ENCODE results near the gene PKDCC. TPM values are rescaled to one million over a fixed set of nuclear protein-coding genes. Genes with fewer than 3 reads are reported as not detected.

PKDCC gene
- total RNA-seq, 1 donor from 2014 or later = 959 TPM

DNA sequence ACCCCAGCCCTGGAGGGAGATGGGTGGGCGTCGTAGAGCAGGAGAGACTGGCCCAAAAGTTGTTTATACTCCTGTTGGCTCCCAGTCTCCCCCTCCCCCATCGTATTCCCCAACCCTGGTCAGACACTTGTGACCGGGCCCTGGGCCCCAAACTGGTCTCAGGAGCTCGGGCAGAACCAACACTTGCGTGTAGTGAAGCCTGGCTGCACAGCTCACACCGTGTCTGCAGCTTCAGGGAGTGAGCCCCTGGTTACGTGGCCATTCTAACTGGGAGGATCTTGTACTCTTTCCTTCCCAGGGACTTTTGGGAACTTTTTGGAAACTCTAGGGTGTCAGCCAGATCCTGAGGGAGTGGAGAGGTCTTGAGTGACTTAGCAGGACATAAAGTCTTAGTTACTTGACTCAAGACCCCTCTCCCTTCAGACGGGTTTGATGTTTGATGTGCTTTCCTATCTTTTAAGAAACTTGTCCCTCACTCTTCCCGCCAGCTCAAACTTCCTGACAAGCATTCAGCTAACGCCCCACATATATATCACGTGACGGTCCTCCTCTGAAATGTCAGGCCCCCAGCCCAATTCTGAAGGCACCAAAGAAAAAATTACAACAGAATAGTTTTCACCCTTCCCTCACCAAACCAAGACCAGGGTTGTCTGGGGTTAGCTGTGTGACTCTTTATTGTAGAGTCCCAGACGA is 2.3 kb downstream of the PKDCC start:
- H3K27me3 Mint-ChIP-seq (ENCODE audit: unreplicated experiment) = peaks cover 38% of the 10 kb centered on the region
- TF ChIP-seq, protein P1, sequence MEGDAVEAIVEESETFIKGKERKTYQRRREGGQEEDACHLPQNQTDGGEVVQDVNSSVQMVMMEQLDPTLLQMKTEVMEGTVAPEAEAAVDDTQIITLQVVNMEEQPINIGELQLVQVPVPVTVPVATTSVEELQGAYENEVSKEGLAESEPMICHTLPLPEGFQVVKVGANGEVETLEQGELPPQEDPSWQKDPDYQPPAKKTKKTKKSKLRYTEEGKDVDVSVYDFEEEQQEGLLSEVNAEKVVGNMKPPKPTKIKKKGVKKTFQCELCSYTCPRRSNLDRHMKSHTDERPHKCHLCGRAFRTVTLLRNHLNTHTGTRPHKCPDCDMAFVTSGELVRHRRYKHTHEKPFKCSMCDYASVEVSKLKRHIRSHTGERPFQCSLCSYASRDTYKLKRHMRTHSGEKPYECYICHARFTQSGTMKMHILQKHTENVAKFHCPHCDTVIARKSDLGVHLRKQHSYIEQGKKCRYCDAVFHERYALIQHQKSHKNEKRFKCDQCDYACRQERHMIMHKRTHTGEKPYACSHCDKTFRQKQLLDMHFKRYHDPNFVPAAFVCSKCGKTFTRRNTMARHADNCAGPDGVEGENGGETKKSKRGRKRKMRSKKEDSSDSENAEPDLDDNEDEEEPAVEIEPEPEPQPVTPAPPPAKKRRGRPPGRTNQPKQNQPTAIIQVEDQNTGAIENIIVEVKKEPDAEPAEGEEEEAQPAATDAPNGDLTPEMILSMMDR (IDR thresholded peaks at IDR 0.05; ENCODE audit: partially characterized antibody, unreplicated experiment) = no peak
- peaks cover 10% of the 10 kb centered on the region for H3K36me3 Mint-ChIP-seq (ENCODE audit: unreplicated experiment)
- no peak for DNase-seq
- H3K4me3 Mint-ChIP-seq (ENCODE audit: unreplicated experiment) = peak overlapping the region; percentile 99
- peaks cover 62% of the 10 kb centered on the region for H3K9me3 Mint-ChIP-seq (ENCODE audit: unreplicated experiment)
- peaks cover 35% of the 10 kb centered on the region for H3K4me1 Mint-ChIP-seq (ENCODE audit: low read depth, unreplicated experiment)
- H3K27ac Mint-ChIP-seq (ENCODE audit: unreplicated experiment) = peak overlapping the region; percentile 99

GRCh38 chr2:42050703-42051542 is 3.1 kb downstream of the PKDCC start:
- TF ChIP-seq, protein P1 (IDR thresholded peaks at IDR 0.05; ENCODE audit: partially characterized antibody, unreplicated experiment) = no peak
- H3K36me3 Mint-ChIP-seq (ENCODE audit: unreplicated experiment) = peaks cover 10% of the 10 kb centered on the region
- peaks cover 33% of the 10 kb centered on the region for H3K27me3 Mint-ChIP-seq (ENCODE audit: unreplicated experiment)
- H3K4me3 Mint-ChIP-seq (ENCODE audit: unreplicated experiment) = peak overlapping the region; percentile 99
- peaks cover 54% of the 10 kb centered on the region for H3K9me3 Mint-ChIP-seq (ENCODE audit: unreplicated experiment)
- H3K4me1 Mint-ChIP-seq (ENCODE audit: low read depth, unreplicated experiment) = peaks cover 31% of the 10 kb centered on the region
- DNase-seq = peak; percentile 42
- H3K27ac Mint-ChIP-seq (ENCODE audit: unreplicated experiment) = peak overlapping the region; percentile 99

DNA sequence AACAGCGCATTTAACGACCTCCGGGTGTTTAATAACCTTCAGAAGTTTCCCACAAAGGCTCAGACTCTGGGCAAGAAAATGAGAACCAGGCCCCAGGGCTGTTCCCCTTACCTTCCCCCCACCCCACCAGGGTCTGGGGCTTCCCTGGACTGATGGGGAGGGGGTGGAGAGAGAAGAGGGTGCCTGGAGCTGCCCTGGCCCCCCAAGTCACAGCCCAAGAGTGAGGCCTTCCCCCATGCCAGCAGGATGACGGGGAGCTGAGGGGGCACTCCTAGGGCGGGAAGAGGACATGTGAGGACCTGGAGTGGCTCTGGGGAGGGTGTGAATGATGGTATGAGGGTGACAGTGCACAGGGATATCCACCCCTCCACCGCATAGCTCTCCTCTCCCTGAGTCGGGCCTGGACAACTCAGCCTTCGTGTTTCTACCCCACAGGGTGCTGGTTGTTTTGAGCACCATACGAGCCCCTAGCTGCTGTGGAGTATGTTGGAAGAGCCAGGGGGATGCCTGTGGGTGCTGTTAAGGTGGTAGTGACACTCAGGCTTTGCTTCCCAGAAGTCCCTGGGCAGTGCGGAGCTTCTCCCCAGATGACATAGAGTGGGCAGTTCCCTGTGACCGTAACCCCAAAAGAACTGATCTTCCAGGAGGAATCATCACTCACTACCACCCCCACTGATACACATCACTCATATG is 3.9 kb downstream of the PKDCC start:
- H3K9me3 Mint-ChIP-seq (ENCODE audit: unreplicated experiment) = peaks cover 46% of the 10 kb centered on the region
- TF ChIP-seq, protein P1 (IDR thresholded peaks at IDR 0.05; ENCODE audit: partially characterized antibody, unreplicated experiment) = no peak
- peak overlapping the region; percentile 99 for H3K4me3 Mint-ChIP-seq (ENCODE audit: unreplicated experiment)
- DNase-seq = no peak
- peaks cover 33% of the 10 kb centered on the region for H3K4me1 Mint-ChIP-seq (ENCODE audit: low read depth, unreplicated experiment)
- peaks cover 10% of the 10 kb centered on the region for H3K36me3 Mint-ChIP-seq (ENCODE audit: unreplicated experiment)
- H3K27me3 Mint-ChIP-seq (ENCODE audit: unreplicated experiment) = peaks cover 27% of the 10 kb centered on the region
- peak overlapping the region; percentile 91 for H3K27ac Mint-ChIP-seq (ENCODE audit: unreplicated experiment)

DNA sequence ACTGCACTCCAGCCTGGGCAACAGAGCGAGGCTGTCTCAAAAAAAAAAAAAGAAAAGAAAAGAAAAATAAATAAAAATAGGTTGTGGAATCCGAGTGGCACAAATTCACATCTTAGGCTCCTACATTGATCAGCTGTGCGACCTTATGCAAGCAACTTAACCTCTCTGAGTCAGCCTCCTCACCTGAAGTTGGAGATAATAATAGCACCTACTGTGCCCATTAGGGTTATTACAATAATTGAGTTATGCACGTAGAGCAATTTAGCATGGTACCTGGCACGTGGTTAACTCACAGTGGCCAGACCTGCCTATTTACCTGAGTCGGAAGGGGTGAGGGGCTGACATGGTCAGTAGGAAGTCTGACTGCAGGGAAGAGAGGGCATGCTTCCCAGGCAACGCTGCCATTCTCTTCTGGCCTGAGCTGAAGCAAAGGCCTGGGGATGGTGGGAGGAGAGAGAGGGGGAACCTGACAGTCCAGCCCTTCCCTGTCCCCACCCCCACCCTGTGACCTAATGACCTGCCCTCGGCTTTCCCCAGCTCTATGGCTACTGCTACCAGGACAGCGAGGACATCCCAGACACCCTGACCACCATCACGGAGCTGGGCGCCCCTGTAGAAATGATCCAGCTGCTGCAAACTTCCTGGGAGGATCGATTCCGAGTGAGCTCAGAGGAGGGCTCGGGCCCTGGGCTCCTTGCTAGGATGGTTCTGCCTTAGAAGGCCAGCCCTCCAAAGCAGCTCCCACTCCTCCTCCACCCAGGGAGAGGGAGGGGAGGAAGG is 5.1 kb downstream of the PKDCC start:
- DNase-seq = no peak
- TF ChIP-seq, protein P1 (IDR thresholded peaks at IDR 0.05; ENCODE audit: partially characterized antibody, unreplicated experiment) = no peak
- H3K4me1 Mint-ChIP-seq (ENCODE audit: low read depth, unreplicated experiment) = peaks cover 40% of the 10 kb centered on the region
- H3K9me3 Mint-ChIP-seq (ENCODE audit: unreplicated experiment) = peaks cover 50% of the 10 kb centered on the region
- peak overlapping the region; percentile 82 for H3K27ac Mint-ChIP-seq (ENCODE audit: unreplicated experiment)
- H3K36me3 Mint-ChIP-seq (ENCODE audit: unreplicated experiment) = peaks cover 10% of the 10 kb centered on the region
- peak overlapping the region; percentile 99 for H3K4me3 Mint-ChIP-seq (ENCODE audit: unreplicated experiment)
- peaks cover 23% of the 10 kb centered on the region for H3K27me3 Mint-ChIP-seq (ENCODE audit: unreplicated experiment)
